CD14-positive monocyte (primary cell): Measurements from ENCODE around the gene ZC3H10. TPM values are rescaled to one million over a fixed set of nuclear protein-coding genes. Genes with fewer than 3 reads are reported as not detected.

Source experiments
- DNase-seq, 3 donors: peaks; one replicate each; pipeline ENCODE4 v3.0.0-alpha.2; 2011 to 2022
- H2AFZ ChIP-seq: 2 replicates; pipeline ENCODE4 v1.6.0; 2012; ENCODE audit warnings: mild to moderate bottlenecking, low read depth, low read length, inconsistent platforms; ENCODE audit not compliant: insufficient read depth, poor library complexity, severe bottlenecking
- H3K27ac ChIP-seq, 2 donors: 1 replicate in 1 of 2; 2 replicates in 1 of 2; pipeline ENCODE4 v1.5.1; 2012 to 2013; ENCODE audit warnings: low read length in 2 of 2, control low read depth in 1 of 2, inconsistent platforms in 1 of 2, low read depth in 1 of 2, mild to moderate bottlenecking in 1 of 2
- H3K27me3 ChIP-seq, 2 donors: one replicate each; pipeline versions ENCODE4 v1.6.0 to v1.6.1; 2011 to 2013; ENCODE audit warnings: low read length in 2 of 2; ENCODE audit not compliant: control insufficient read depth in 2 of 2, insufficient read depth in 2 of 2
- H3K36me3 ChIP-seq, 2 donors: replicated peaks in 1 of 2; 1 replicate in 1 of 2; 2 replicates in 1 of 2; pipeline versions ENCODE4 v1.5.1 to v1.6.1; 2012 to 2013; ENCODE audit warnings: low read length in 2 of 2, control low read depth in 1 of 2, inconsistent platforms in 1 of 2, mild to moderate bottlenecking in 1 of 2; ENCODE audit not compliant: insufficient read depth in 2 of 2, control insufficient read depth in 1 of 2
- H3K4me1 ChIP-seq, 2 donors: 1 replicate in 1 of 2; 2 replicates in 1 of 2; pipeline versions ENCODE4 v1.5.1 to v1.6.1; 2012 to 2013; ENCODE audit warnings: low read length in 2 of 2, control low read depth in 1 of 2, inconsistent platforms in 1 of 2, mild to moderate bottlenecking in 1 of 2, moderate library complexity in 1 of 2; ENCODE audit not compliant: insufficient read depth in 2 of 2, control insufficient read depth in 1 of 2
- H3K4me2 ChIP-seq: replicated peaks from 2 replicates; pipeline ENCODE3; 2012; ENCODE audit warnings: low read length, moderate library complexity, mild to moderate bottlenecking; ENCODE audit not compliant: poor library complexity, severe bottlenecking; ENCODE audit errors: extremely low read depth
- H3K4me3 ChIP-seq, 3 experiments: fragments of 200-600 bp in 1 of 3; sonication (generic) in 1 of 3; replicated peaks in 1 of 3; 1 replicate in 2 of 3; 2 replicates in 1 of 3; pipeline ENCODE4 v1.5.1; 2011 to 2013; ENCODE audit warnings: low read length in 3 of 3, mild to moderate bottlenecking in 3 of 3, control low read depth in 2 of 3, low read depth in 2 of 3, inconsistent platforms in 1 of 3, moderate library complexity in 1 of 3
- H3K79me2 ChIP-seq: 2 replicates; pipeline ENCODE4 v1.6.0; 2012; ENCODE audit warnings: mild to moderate bottlenecking, control low read depth, inconsistent platforms, low read length, moderate library complexity; ENCODE audit not compliant: insufficient read depth
- H3K9ac ChIP-seq: 2 replicates; pipeline ENCODE4 v1.6.0; 2017; ENCODE audit warnings: low read length, mild to moderate bottlenecking; ENCODE audit not compliant: insufficient read depth, poor library complexity, severe bottlenecking
- H3K9me3 ChIP-seq, 2 donors: replicated peaks in 1 of 2; 1 replicate in 1 of 2; 2 replicates in 1 of 2; pipeline versions ENCODE4 v1.5.1 to v1.6.1; 2012 to 2013; ENCODE audit warnings: low read length in 2 of 2, control low read depth in 1 of 2; ENCODE audit not compliant: control insufficient read depth in 1 of 2, insufficient read depth in 1 of 2
- H4K20me1 ChIP-seq: 2 replicates; pipeline ENCODE4 v1.6.0; 2012; ENCODE audit warnings: mild to moderate bottlenecking, low read length, control low read depth, moderate library complexity; ENCODE audit not compliant: insufficient read depth
- H3K27ac Mint-ChIP-seq, 7 donors: one replicate each; pipeline ENCODE4 v1.8.0; 2020; ENCODE audit warnings: mild to moderate bottlenecking in 7 of 7, mixed read lengths in 7 of 7, moderate library complexity in 6 of 7, inconsistent platforms in 2 of 7
- H3K27me3 Mint-ChIP-seq, 3 donors: one replicate each; pipeline ENCODE4 v1.8.0; 2021 to 2022; ENCODE audit warnings: low read depth in 3 of 3, mild to moderate bottlenecking in 3 of 3, mixed read lengths in 3 of 3, moderate library complexity in 3 of 3, inconsistent platforms in 1 of 3
- H3K36me3 Mint-ChIP-seq, 2 donors: one replicate each; pipeline ENCODE4 v1.8.0; 2020; ENCODE audit warnings: mixed read lengths in 2 of 2, inconsistent platforms in 1 of 2, mild to moderate bottlenecking in 1 of 2
- H3K4me1 Mint-ChIP-seq: one replicate; pipeline ENCODE4 v1.8.0; 2020; ENCODE audit warnings: mild to moderate bottlenecking, mixed read lengths
- H3K4me3 Mint-ChIP-seq, 2 donors: one replicate each; pipeline ENCODE4 v1.8.0; 2020; ENCODE audit warnings: mild to moderate bottlenecking in 2 of 2, mixed read lengths in 2 of 2, moderate library complexity in 1 of 2
- H3K9me3 Mint-ChIP-seq, 7 donors: one replicate each; pipeline ENCODE4 v1.8.0; 2020 to 2022; ENCODE audit warnings: mixed read lengths in 7 of 7, mild to moderate bottlenecking in 6 of 7, moderate library complexity in 6 of 7, inconsistent platforms in 2 of 7
- WGBS: methylation state at CpG from one replicate; pipeline ENCODE4 v1.1.5; 2013; ENCODE audit warnings: missing lambda C conversion rate; ENCODE audit not compliant: insufficient coverage; 5-methylcytosine and 5-hydroxymethylcytosine counted together
- intact Hi-C, 2 donors: fragments of 100-400 bp; cut with micrococcal nuclease; formaldehyde crosslinking; loops; one replicate each; pipeline versions ENCODE4 v1.15.0 to v1.15.1; 2023
- polyA plus RNA-seq, 3 donors: library from polyadenylated mRNA; depleted of rRNA in 1 of 3; unstranded in 2 of 3; stranded (reverse) in 1 of 3; fragments of 300-500 nt in 2 of 3; fragments of >200 nt in 1 of 3; fragmentation: Illumina TruSeq in 2 of 3; gene quantifications; 1 replicate in 2 of 3; 2 replicates in 1 of 3; pipeline ENCODE4 v1.2.3, GENCODE V29; 2012 to 2021
- TF ChIP-seq, protein P1 (sequence below): fragments of 200-600 bp; IDR thresholded peaks from one replicate; pipeline ENCODE4 v1.8.0; 2022; ENCODE audit warnings: antibody characterized with exemption, mild to moderate bottlenecking

The ZC3H10 gene
- polyA plus RNA-seq, 3 donors: 1.7 to 3.1 (median 1.8) TPM

DNA sequence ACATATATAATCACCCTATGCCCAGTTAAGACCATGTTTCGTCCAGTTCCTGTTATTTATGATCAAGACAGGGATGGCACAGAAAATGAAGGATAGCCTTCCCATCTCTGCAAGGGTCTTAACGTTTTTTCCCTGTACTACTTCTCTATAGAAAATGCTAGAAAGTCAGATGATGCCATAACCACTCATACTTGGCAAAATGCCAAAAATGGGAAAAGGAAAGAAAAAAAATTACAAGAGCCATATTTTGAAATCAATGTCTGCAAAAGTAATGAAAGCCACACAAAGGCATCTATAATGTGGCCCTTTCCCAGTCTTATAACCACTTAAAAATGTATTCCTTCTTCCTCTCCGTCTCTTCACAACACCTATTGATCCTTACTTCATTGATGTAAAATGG, 32.5 kb downstream of the ZC3H10 start:
- DNase-seq: peak; percentile 37 to 55 (median 51)

DNA sequence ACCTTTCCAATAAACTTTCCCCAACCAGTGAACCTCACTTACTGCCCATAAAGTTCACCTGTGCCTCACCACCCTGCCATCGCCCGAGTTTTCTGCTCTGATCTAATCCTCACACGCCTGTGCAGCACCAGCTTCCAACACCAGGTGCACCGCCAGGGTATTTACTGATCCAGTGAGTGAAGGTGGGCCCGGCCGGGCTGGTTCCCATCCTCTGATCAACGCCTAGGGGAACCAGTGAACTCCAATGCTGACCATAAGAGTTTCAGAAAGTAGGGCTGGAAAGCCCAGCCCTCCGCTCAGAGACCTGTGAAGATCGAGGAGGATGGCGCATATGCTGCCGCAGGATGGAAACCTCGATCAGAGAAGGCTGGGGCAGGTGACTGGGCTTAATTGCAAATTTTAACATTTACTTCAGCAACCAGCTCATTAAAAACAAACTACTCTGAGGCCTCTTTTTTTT, 33.6 kb downstream of the ZC3H10 start:
- H3K27ac Mint-ChIP-seq: peak overlapping the region; percentile 94 to 97 (median 97)
- Histone ChIP-seq H4K20me1 (no peaks in the 10 kb centered on the region), H2AFZ (peak overlapping the region; percentile 84), H3K36me3 (no peaks in the 10 kb centered on the region), H3K4me3 (peak overlapping the region; percentile 68 to 83 (median 68)), H3K4me1 (peaks cover 29 to 33% of the 10 kb centered on the region in 2 donors), H3K79me2 (peaks cover 2% of the 10 kb centered on the region), H3K9ac (peak overlapping the region; percentile 87), H3K27ac (peak overlapping the region; percentile 86 to 90), H3K27me3 (no peaks in the 10 kb centered on the region), H3K9me3 (no peaks in the 10 kb centered on the region), H3K4me2 (peak overlapping the region; percentile 74)
- H3K36me3 Mint-ChIP-seq: peaks cover 7 to 10% of the 10 kb centered on the region in 2 donors
- 2% methylated on average over 8 of the region's 12 CpGs for WGBS
- peak overlapping the region; percentile 85 to 91 for H3K4me3 Mint-ChIP-seq
- DNase-seq: peak in 2 of 3 donors; percentile 29 to 34
- H3K9me3 Mint-ChIP-seq: no peaks in the 10 kb centered on the region
- TF ChIP-seq, protein P1, sequence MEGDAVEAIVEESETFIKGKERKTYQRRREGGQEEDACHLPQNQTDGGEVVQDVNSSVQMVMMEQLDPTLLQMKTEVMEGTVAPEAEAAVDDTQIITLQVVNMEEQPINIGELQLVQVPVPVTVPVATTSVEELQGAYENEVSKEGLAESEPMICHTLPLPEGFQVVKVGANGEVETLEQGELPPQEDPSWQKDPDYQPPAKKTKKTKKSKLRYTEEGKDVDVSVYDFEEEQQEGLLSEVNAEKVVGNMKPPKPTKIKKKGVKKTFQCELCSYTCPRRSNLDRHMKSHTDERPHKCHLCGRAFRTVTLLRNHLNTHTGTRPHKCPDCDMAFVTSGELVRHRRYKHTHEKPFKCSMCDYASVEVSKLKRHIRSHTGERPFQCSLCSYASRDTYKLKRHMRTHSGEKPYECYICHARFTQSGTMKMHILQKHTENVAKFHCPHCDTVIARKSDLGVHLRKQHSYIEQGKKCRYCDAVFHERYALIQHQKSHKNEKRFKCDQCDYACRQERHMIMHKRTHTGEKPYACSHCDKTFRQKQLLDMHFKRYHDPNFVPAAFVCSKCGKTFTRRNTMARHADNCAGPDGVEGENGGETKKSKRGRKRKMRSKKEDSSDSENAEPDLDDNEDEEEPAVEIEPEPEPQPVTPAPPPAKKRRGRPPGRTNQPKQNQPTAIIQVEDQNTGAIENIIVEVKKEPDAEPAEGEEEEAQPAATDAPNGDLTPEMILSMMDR: peak; percentile 77
- peaks cover 30% of the 10 kb centered on the region for H3K4me1 Mint-ChIP-seq
- peaks cover 0 to 4% (median 3%) of the 10 kb centered on the region in 3 donors for H3K27me3 Mint-ChIP-seq
- intact Hi-C loops: loop anchor here (2.0 to 5.0 kb wide), 2 partner anchors 23 to 34 kb away; partner anchors contain the start of genes ESYT1 (in 1 of the 2), RPL41 (in 1 of the 2) and ZC3H10 (in 1 of the 2)

More for the DNA sequence above, 32.5 kb downstream of the ZC3H10 start:
- Histone ChIP-seq H3K9me3 (no peaks in the 10 kb centered on the region), H4K20me1 (no peaks in the 10 kb centered on the region), H3K4me1 (peaks cover 28 to 31% of the 10 kb centered on the region in 2 donors), H2AFZ (no peak overlapping the region), H3K4me3 (no peak overlapping the region), H3K79me2 (no peaks in the 10 kb centered on the region), H3K36me3 (no peaks in the 10 kb centered on the region), H3K27me3 (no peaks in the 10 kb centered on the region), H3K27ac (peak overlapping the region in 1 of 2 donors; percentile 2), H3K9ac (no peak overlapping the region), H3K4me2 (peak overlapping the region; percentile 12)
- Mint-ChIP-seq H3K4me3 (peak overlapping the region in 1 of 2 donors; percentile 48), H3K27me3 (peaks cover 0 to 4% (median 2%) of the 10 kb centered on the region in 3 donors), H3K27ac (peak overlapping the region; percentile 83 to 97 (median 88)), H3K9me3 (no peaks in the 10 kb centered on the region), H3K4me1 (peaks cover 28% of the 10 kb centered on the region), H3K36me3 (peaks cover 5 to 12% of the 10 kb centered on the region in 2 donors)
- no CpG with 5 or more reads among the region's 3 CpGs for WGBS
- intact Hi-C loops: loop anchor here (2.0 to 5.0 kb wide), 2 partner anchors 22 to 33 kb away; partner anchors contain the start of genes ESYT1 (in 1 of the 2), RPL41 (in 1 of the 2) and ZC3H10 (in 1 of the 2)
- TF ChIP-seq, protein P1: no peak
